Esophagus squamous epithelium (tissue), 4 donors: ENCODE data around the gene MAGEA4.

Experiments
- POLR2A ChIP-seq, 4 donors: fragments of 450-650 bp; IDR thresholded peaks; one replicate each; pipeline ENCODE4 v1.6.1; 2017; ENCODE audit warnings: antibody characterized with exemption in 4 of 4, mild to moderate bottlenecking in 4 of 4, moderate library complexity in 3 of 4
- TF ChIP-seq, protein P1 (sequence below), 6 experiments: fragments of 450-650 bp in 4 of 6; fragments of 200-600 bp in 2 of 6; sonication (generic) in 2 of 6; IDR thresholded peaks; one replicate each; pipeline ENCODE4 v1.5.1; 2016 to 2019; ENCODE audit warnings: antibody characterized with exemption in 6 of 6, mild to moderate bottlenecking in 4 of 6, moderate library complexity in 4 of 6

DNA sequence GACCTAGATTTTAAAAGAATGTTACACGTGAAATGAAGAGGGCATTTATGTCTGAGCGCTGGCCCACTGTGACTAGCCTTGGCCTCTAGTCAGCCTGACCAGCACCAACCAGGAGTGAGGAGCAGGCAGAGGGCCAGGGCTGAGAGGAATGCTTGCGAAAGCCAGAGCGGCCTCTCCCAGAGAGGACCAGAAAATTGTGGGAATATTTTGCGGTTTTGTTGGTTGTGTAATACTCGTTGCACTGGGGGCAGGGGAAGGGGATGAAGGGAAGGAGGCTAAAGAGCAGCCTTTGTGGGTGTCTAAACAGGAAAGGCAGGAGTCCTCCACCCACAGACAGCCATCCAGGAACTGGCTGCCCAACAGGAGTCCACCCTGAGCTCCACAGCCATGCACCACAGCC is 58.0 kb downstream of the MAGEA4 start:
- TF ChIP-seq, protein P1, sequence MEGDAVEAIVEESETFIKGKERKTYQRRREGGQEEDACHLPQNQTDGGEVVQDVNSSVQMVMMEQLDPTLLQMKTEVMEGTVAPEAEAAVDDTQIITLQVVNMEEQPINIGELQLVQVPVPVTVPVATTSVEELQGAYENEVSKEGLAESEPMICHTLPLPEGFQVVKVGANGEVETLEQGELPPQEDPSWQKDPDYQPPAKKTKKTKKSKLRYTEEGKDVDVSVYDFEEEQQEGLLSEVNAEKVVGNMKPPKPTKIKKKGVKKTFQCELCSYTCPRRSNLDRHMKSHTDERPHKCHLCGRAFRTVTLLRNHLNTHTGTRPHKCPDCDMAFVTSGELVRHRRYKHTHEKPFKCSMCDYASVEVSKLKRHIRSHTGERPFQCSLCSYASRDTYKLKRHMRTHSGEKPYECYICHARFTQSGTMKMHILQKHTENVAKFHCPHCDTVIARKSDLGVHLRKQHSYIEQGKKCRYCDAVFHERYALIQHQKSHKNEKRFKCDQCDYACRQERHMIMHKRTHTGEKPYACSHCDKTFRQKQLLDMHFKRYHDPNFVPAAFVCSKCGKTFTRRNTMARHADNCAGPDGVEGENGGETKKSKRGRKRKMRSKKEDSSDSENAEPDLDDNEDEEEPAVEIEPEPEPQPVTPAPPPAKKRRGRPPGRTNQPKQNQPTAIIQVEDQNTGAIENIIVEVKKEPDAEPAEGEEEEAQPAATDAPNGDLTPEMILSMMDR (IDR thresholded peaks at IDR 0.05), result no peak
- TF ChIP-seq POLR2A (IDR thresholded peaks at IDR 0.05), result no peak
